ENCODE results near the gene DCLK1.

GRCh38 chr13:35925669-35926068, 205.5 kb downstream of the DCLK1 start:
- TF ChIP-seq CTCF (IDR thresholded peaks at IDR 0.05) (no peak), POLR2A (IDR thresholded peaks at IDR 0.05) (no peak)

Measured in adrenal gland (tissue), 5 donors.